GM06990 (cell line): ENCODE measurements around the gene LRRC74B.
"Not testable (repeated sequence)": the region's sequence is repeated elsewhere in the genome, so short reads cannot be mapped to it uniquely, and the experiment has no call there.

Source experiments
- DNase-seq: peaks from one replicate; pipeline ENCODE4 v3.0.0-alpha.2; 2011; ENCODE audit not compliant: insufficient read length; ENCODE audit errors: extremely low read depth
- H3K27me3 ChIP-seq: replicated peaks from 2 replicates; pipeline ENCODE4 v1.6.0; 2011; ENCODE audit warnings: low read length; ENCODE audit not compliant: control insufficient read depth, insufficient read depth
- H3K36me3 ChIP-seq: 2 replicates; pipeline ENCODE4 v1.5.1; 2011; ENCODE audit warnings: low read length; ENCODE audit not compliant: control insufficient read depth, insufficient read depth
- H3K4me3 ChIP-seq: replicated peaks from 2 replicates; pipeline ENCODE4 v1.5.1; 2011; ENCODE audit warnings: low read depth, mild to moderate bottlenecking, control low read depth, low read length
- CTCF ChIP-seq: IDR thresholded peaks from 2 replicates; pipeline ENCODE4 v1.5.1; 2011; ENCODE audit warnings: low read length, control low read depth, mild to moderate bottlenecking, inconsistent platforms; ENCODE audit not compliant: insufficient read depth, poor library complexity, severe bottlenecking

LRRC74B gene

GRCh38 chr22:21087119-21087518, 41.4 kb downstream of the LRRC74B start:
- no peaks in the 10 kb centered on the region for H3K27me3 ChIP-seq
- DNase-seq: no peak
- no peaks in the 10 kb centered on the region for H3K36me3 ChIP-seq
- H3K4me3 ChIP-seq: no peak overlapping the region
- TF ChIP-seq CTCF: no peak

- H3K4me3 ChIP-seq, DNase-seq, H3K27me3 ChIP-seq, H3K36me3 ChIP-seq: not testable (repeated sequence)
Measured at GRCh38 chr22:21087926-21088325, 42.2 kb downstream of the LRRC74B start.

- not testable (repeated sequence) for H3K36me3 ChIP-seq, DNase-seq, H3K4me3 ChIP-seq, H3K27me3 ChIP-seq
Measured at GRCh38 chr22:21091220-21091619, 45.5 kb downstream of the LRRC74B start.

- Histone ChIP-seq H3K4me3 (no peak overlapping the region), H3K36me3 (no peaks in the 10 kb centered on the region), H3K27me3 (no peaks in the 10 kb centered on the region)
- TF ChIP-seq CTCF: no peak
- DNase-seq: no peak
Measured at GRCh38 chr22:21092797-21093554, 47.2 kb downstream of the LRRC74B start.

GRCh38 chr22:21093555-21094137, 47.9 kb downstream of the LRRC74B start:
- not testable (repeated sequence) for DNase-seq, H3K4me3 ChIP-seq, H3K36me3 ChIP-seq, H3K27me3 ChIP-seq

GRCh38 chr22:21094911-21095772, 49.4 kb downstream of the LRRC74B start:
- H3K4me3 ChIP-seq: no peak overlapping the region
- TF ChIP-seq CTCF: no peak
- DNase-seq: no peak
- H3K36me3 ChIP-seq: no peaks in the 10 kb centered on the region
- no peaks in the 10 kb centered on the region; the same call in 1 of the 2 replicates for H3K27me3 ChIP-seq

GRCh38 chr22:21095773-21096107, 50.0 kb downstream of the LRRC74B start:
- DNase-seq: no peak
- no peak overlapping the region for H3K4me3 ChIP-seq
- H3K27me3 ChIP-seq: no peaks in the 10 kb centered on the region; the same call in 1 of the 2 replicates
- no peak for TF ChIP-seq CTCF
- no peaks in the 10 kb centered on the region for H3K36me3 ChIP-seq

- H3K27me3 ChIP-seq, DNase-seq, H3K4me3 ChIP-seq, H3K36me3 ChIP-seq: not testable (repeated sequence)
Measured at GRCh38 chr22:21096878-21097277, 51.1 kb downstream of the LRRC74B start.
